ENCODE measurements around the gene TMC1.

Gene TMC1

GRCh38 chr9:72618811-72619210, 97.4 kb downstream of the TMC1 start:
- no peak for DNase-seq

- DNase-seq: no peak
These were observed 100.8 kb downstream of the TMC1 start for GRCh38 chr9:72622186-72622585.

DNA sequence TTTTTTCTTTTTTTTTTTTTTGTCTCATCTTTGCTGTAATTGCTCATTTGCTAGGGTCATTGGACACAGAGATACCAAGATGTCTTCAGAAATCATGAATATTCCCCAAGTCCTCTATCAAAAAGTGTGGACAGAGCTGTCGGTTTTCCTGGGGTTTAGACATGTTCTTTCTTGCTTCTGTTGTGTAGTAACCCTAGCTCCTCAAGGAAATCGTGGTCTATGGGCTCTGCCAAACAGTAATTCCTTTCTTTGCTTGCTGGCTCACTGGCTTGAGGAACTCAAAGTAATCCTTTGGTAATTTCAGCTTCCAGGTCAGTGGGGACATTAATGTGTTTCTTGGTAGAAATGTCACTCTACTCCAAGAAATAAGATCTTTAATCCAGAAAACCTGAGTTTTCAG, 101.7 kb downstream of the TMC1 start:
- DNase-seq: no peak

- DNase-seq: no peak
These were observed 105.7 kb downstream of the TMC1 start for GRCh38 chr9:72627147-72627546.

DNA sequence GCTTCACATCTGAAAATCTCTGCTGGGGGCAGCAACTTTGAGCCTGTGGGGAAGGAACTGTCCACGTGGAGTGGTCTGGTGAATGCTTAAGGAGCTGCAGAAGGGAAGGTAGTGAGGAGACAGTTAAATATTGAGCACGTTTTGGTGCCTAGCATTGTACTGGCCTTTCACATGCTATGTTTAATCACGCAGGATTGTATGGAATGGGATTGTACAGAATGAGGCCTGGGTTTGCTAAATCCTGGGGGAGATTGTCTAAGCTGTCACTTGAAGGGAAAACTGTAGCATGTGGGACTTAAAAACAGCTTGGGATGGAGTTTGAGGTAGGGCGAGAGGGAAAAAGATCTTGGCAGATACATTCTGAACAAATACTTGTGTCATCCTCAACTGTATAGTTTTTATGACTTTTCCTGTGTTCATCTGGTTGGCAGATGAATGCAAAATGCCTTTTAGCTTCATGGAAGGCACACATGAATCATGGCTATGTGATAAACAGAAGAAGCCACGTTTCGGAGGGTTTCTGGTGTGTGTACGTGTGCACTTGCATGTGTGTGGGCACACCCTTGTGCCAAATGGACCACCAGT, 106.6 kb downstream of the TMC1 start:
- no peak for DNase-seq

DNA sequence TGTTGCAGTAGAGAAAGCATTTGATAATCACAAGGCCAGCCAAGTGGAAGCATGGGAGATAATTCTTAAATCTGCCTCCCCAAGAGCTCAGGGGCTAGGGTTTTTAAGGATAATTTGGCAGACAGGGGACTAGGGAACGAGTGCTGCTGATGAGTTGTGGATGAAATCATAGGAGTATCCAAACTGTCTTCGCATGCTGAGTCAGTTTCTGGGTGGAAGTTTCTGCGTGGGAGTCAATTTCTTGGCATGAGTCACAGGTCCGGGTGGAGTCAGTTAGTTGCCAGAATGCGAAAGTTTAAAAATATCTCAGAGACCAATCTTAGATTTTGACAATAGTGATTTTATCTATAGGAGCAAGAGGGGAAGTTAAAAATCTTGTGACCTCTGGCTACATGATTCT, 112.6 kb downstream of the TMC1 start:
- no peak for DNase-seq

- DNase-seq: no peak
These were observed 113.8 kb downstream of the TMC1 start for GRCh38 chr9:72635197-72635596.

GRCh38 chr9:72636621-72637020, 115.2 kb downstream of the TMC1 start:
- no peak for DNase-seq

DNA sequence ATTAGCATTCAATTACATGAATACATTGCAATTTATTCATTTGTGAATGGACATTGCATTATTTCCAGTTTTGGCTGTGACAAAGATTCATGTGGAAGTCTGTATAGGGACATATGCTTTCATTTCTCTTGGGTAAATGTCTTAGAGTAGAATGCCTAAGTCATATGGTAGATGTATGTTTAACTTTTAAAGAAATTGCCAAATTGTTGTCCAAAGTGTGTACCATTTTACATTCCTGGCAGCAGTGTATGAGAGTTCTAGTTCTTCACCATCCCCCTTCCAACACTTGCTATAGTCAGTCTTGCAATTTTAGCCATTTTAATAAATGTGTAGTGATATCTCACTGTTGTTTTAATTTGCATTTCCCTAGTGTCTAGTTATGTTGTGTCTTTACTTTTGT, 122.2 kb downstream of the TMC1 start:
- no peak for DNase-seq

GRCh38 chr9:72646061-72646460, 124.7 kb downstream of the TMC1 start:
- no peak for DNase-seq

- no peak for DNase-seq
These were observed 127.1 kb downstream of the TMC1 start for GRCh38 chr9:72648324-72649126.

DNA sequence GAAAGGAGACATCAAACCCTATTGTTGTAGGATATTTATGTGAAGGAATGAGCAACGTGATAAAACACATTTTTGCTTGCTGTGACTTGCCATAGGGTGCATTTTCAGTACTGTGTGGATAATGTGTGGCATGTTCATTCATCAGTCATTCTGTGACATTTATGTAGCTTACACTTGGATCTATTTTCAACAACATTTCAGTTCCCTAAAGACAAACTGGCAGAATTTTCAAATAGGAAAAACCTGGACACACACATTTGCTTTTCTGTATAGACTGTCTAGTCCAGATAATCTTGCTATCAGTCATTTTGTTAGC, 127.7 kb downstream of the TMC1 start:
- no peak for DNase-seq

- no peak for DNase-seq
These were observed 128.8 kb downstream of the TMC1 start for GRCh38 chr9:72650206-72650605.

DNA sequence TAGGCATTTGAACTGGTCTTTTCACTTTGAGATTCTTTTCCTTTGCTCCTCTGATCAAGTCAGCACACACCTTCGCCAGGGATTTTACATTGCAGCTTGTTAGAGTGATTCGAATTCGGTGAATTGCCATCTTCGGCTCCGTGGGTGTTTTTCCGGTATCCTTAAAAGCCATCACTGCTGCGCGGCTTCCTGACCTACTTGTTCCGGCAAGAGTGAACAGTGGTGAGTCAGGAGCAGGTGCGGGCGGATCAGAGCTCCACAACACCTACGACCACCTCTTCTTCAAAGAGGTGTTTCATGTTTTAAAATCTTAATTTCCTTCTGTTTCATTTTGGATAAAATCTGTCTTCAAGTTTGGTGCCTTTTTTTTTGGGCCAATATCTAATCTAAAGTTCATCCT, 134.6 kb downstream of the TMC1 start:
- DNase-seq: no peak

GRCh38 chr9:72657023-72657422, 135.6 kb downstream of the TMC1 start:
- DNase-seq: no peak

- no peak for DNase-seq
These were observed 137.3 kb downstream of the TMC1 start for GRCh38 chr9:72658703-72659102.

GRCh38 chr9:72661401-72662135, 140.2 kb downstream of the TMC1 start:
- no peak for DNase-seq

- DNase-seq: no peak
These were observed 144.0 kb downstream of the TMC1 start for GRCh38 chr9:72665421-72665820.

DNA sequence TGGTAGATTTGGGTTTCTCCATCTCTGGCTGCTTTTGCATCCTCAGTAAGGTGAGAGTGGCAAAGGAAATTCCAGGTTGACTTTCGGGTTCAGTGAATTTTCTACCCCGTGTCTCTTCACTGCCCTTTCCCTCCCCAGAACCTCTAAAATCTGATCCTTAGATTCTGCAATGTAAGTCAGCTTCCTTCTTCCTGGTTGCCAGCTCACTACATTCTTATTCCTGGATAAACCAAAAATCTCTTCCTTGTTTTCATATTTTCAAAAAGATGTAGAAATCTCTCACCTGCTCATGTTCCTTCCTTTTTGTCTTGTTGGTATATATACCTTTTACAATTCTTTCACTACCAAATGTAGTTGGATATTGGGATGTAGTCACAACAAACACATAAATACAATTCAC, 145.8 kb downstream of the TMC1 start:
- no peak for DNase-seq

DNA sequence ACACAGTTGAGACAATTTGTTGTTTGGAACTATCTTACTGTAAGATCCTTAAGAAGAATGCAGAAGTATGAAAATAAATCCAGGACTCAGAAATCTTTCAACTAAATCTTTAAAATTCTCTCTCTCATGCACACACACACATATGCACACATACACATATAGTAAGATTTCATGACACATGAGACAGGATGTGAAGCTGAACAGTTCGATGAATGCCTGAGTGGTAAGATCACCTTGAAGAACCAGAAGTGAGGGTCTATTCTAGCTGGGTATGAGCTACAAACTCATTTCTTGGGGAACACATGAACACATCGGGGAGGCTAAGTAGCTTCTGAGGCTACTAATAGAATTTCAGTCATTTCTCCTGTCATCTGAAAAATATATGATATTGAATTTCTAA, 153.6 kb downstream of the TMC1 start:
- DNase-seq: no peak

DNA sequence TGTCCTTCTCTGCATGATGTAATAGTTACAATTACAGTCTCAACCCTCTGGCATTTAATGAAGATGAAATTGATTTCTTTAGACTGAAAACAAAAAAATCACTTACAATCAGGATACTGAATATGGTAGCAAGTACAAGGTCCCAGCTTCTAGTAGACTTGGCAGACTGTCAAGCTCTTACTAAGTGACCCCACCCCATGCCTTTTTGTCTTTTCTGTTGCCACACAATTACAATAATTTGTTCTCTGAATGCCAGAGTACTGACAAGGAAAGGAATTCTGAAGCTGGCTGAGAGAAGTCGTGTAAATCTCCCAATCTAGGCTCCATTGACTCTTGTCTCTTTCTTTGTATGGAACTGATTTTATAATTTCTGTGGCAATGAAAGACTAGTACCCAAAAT, 154.2 kb downstream of the TMC1 start:
- DNase-seq: no peak

- DNase-seq: no peak
These were observed 159.3 kb downstream of the TMC1 start for GRCh38 chr9:72680593-72681282.

- no peak for DNase-seq
These were observed 159.8 kb downstream of the TMC1 start for GRCh38 chr9:72681283-72681630.

- no peak for DNase-seq
These were observed 163.2 kb downstream of the TMC1 start for GRCh38 chr9:72684615-72685014.
